C4-2B (cell line): ENCODE measurements around the gene LRRN2.

Experiments used
- ZFX ChIP-seq: fragments of 450-650 bp; IDR thresholded peaks from 2 replicates; pipeline ENCODE4 v1.6.1; 2017
- TF ChIP-seq, protein P1 (sequence below): fragments of 450-650 bp; conservative IDR thresholded peaks from 2 replicates; pipeline ENCODE4 v1.5.1; 2017; ENCODE audit warnings: mild to moderate bottlenecking

DNA sequence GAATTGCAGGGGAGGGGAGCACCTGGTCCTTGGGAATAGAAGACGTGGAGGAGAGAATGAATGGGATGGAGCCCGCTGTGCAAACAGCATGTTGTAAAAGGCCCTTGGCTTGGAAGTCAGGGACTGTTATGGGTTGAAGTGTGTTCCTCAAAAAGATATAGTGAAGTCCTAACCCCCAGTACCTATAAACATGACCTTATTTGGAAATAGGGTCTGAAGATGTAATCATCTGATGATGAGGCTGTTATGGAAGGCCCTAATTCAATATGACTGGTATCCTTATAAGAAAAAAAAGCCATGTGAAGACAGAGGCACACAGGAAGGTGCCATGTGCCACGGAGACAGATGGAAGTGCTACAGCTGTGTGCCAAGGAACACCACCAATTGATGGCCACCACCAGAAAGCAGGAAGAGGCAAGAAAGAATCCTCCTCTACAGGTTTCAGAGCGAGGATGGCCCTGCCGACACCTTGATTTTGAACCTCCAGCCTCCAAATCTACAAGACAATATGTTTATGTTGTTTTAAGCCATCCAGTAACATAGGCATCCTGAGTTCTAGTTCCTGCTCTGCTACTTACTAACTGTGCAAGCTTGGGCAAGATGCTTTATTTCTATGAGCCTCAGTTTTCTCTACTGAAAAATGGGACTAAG, 51.2 kb downstream of the LRRN2 start:
- TF ChIP-seq, protein P1, sequence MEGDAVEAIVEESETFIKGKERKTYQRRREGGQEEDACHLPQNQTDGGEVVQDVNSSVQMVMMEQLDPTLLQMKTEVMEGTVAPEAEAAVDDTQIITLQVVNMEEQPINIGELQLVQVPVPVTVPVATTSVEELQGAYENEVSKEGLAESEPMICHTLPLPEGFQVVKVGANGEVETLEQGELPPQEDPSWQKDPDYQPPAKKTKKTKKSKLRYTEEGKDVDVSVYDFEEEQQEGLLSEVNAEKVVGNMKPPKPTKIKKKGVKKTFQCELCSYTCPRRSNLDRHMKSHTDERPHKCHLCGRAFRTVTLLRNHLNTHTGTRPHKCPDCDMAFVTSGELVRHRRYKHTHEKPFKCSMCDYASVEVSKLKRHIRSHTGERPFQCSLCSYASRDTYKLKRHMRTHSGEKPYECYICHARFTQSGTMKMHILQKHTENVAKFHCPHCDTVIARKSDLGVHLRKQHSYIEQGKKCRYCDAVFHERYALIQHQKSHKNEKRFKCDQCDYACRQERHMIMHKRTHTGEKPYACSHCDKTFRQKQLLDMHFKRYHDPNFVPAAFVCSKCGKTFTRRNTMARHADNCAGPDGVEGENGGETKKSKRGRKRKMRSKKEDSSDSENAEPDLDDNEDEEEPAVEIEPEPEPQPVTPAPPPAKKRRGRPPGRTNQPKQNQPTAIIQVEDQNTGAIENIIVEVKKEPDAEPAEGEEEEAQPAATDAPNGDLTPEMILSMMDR, result no peak
- no peak for TF ChIP-seq ZFX
